ENCODE measurements around the gene RHNO1.

DNA sequence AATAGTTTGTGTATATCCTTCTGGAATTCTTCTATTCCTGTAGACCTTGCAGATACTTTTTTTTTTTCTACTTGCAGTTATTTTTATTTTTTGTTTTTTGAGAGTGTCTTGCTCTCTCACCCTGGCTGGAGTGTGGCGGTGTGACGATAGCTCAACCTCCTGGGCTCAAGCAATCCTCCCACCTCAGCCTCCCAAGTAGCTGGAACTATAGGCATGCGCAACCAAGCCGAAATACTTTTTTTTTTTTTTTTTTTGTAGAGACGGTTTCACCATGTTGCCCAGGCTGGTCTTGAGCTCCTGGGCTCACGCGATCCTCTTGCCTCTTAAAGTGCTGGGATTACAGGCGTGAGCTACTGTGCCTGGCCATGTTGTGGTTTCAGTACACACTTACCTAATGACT, 23.6 kb downstream of the RHNO1 start:
- TF ChIP-seq POLR2A (IDR thresholded peaks at IDR 0.05; ENCODE audit: low read depth, low read length) (no peak), GATA2 (IDR thresholded peaks at IDR 0.05; ENCODE audit: insufficient read depth, insufficient read length, low read depth, low read length) (no peak), POLR2AphosphoS5 (IDR thresholded peaks at IDR 0.05; ENCODE audit: insufficient read depth, low read depth, low read length) (no peak), EZH2 (IDR thresholded peaks at IDR 0.05; ENCODE audit: borderline replicate concordance, low read depth, low read length, severe bottlenecking) (no peak), FOS (IDR thresholded peaks at IDR 0.05; ENCODE audit: borderline replicate concordance, insufficient read depth, low read length) (no peak), MYC (IDR thresholded peaks at IDR 0.05; ENCODE audit: low read depth, low read length) (no peak)
- TF ChIP-seq, protein P1, sequence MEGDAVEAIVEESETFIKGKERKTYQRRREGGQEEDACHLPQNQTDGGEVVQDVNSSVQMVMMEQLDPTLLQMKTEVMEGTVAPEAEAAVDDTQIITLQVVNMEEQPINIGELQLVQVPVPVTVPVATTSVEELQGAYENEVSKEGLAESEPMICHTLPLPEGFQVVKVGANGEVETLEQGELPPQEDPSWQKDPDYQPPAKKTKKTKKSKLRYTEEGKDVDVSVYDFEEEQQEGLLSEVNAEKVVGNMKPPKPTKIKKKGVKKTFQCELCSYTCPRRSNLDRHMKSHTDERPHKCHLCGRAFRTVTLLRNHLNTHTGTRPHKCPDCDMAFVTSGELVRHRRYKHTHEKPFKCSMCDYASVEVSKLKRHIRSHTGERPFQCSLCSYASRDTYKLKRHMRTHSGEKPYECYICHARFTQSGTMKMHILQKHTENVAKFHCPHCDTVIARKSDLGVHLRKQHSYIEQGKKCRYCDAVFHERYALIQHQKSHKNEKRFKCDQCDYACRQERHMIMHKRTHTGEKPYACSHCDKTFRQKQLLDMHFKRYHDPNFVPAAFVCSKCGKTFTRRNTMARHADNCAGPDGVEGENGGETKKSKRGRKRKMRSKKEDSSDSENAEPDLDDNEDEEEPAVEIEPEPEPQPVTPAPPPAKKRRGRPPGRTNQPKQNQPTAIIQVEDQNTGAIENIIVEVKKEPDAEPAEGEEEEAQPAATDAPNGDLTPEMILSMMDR (IDR thresholded peaks at IDR 0.05; ENCODE audit: extremely low read depth in 1 of 2, insufficient read depth in 1 of 2, low read depth in 1 of 2, low read length in 2 of 2) = no peak
- TF ChIP-seq, protein P2, sequence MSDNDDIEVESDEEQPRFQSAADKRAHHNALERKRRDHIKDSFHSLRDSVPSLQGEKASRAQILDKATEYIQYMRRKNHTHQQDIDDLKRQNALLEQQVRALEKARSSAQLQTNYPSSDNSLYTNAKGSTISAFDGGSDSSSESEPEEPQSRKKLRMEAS (IDR thresholded peaks at IDR 0.05; ENCODE audit: insufficient read depth, insufficient read length) = no peak

All from endothelial cell of umbilical vein (primary cell).